Stimulated activated CD8-positive, alpha-beta memory T cell treated with anti-CD3 and anti-CD28 coated beads, Interleukin-7, amount 100 ng/mL, for 48 hours (primary cell): ENCODE measurements around the gene PHLPP1.
"Not testable (repeated sequence)": the region's sequence is repeated elsewhere in the genome, so short reads cannot be mapped to it uniquely, and the experiment has no call there.

ENCODE experiments used
- DNase-seq, 2 donors: peaks; one replicate each; pipeline ENCODE4 v3.0.0-alpha.2; 2020; ENCODE audit warnings: low read depth in 1 of 2; ENCODE audit errors: extremely low read depth in 1 of 2

Gene PHLPP1

GRCh38 chr18:62715436-62715758 lies at the start of gene PHLPP1:
Gene PHLPP1, plus strand, starts transcription at chr18:62715541. Its CDS starts 143 bp downstream, at chr18:62715684.
- DNase-seq, result peak in 1 of 2 donors; percentile 37

DNA sequence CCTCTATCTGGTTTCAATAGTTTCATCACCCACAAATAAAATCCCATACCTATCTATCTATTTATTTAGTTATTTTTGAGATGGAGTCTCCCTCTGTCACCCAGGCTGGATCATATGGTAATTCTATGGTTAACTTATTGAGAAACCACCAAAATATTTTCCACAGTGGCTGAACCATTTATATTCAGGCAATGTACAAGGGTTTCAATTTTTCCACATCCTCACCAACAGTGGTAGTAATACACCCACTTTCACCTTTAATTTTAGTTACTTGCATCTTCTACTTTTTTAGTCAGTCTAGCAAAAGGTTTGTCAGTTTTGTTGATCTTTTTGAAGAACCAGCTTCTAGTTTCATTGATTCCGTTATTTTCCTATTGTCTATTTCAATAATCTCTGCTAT lies 46.1 kb upstream of the PHLPP1 start:
- DNase-seq, result no peak

- no peak for DNase-seq
These were observed 44.8 kb upstream of the PHLPP1 start for GRCh38 chr18:62670573-62670972.

DNA sequence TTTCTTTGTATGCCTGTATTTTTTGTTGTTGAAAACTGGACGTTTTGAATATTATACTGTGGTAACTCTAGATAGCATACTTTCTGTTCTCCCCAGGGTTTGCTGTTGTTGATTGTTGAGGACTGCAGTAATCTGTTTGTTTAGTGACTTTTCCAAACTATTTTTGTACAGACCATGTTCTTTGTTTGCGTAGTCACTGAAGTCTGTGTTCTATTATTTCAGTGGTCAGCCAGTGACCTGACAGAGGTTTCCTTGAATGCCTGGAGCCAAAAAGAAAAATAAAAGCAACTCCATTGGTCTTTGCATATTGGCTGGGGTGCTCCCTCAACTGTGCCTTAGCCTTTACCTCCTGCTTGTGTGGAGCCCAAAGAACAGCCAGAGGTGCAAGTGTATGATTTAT lies 42.7 kb upstream of the PHLPP1 start:
- DNase-seq, result no peak

DNA sequence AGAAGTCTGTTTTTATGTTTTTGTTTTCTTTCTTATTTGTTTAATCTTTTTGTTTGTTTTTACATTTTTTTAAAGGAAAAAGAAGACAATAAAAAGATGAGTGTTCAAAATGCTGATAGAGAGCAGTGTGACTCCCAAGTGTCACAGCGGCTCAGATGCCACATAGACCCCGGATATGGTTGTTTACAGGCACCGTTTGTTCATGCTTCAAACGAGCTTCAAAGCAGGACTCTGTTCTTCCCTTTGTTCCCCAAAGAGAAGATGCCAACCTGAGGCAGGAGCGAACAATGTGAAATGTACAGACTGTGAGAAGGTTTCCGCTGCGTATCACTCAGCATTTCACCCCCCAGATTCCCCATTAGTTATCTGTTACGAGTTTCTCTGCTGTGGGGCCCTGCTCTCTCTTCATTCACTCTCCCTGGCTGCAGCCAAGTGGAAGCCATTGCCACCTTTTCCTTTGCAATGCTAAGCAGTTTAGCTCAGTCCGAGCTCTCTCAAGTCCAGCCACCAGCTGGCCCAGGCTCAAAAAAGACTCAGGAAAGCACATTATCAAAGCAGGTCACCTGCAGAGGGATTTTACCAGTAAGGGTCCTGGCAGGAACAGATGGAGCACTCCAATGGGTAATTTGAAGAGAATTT lies 36.4 kb upstream of the PHLPP1 start:
- no peak for DNase-seq

- no peak for DNase-seq
These were observed 33.0 kb upstream of the PHLPP1 start for GRCh38 chr18:62682371-62682770.

GRCh38 chr18:62683935-62684334 lies 31.4 kb upstream of the PHLPP1 start:
- no peak for DNase-seq

- DNase-seq, result no peak
These were observed 26.5 kb upstream of the PHLPP1 start for GRCh38 chr18:62688743-62689317.

- no peak for DNase-seq
These were observed 25.0 kb upstream of the PHLPP1 start for GRCh38 chr18:62690236-62690815.

- DNase-seq, result no peak
These were observed 21.7 kb upstream of the PHLPP1 start for GRCh38 chr18:62693659-62694058.

GRCh38 chr18:62697636-62698035 lies 17.7 kb upstream of the PHLPP1 start:
- DNase-seq, result no peak

DNA sequence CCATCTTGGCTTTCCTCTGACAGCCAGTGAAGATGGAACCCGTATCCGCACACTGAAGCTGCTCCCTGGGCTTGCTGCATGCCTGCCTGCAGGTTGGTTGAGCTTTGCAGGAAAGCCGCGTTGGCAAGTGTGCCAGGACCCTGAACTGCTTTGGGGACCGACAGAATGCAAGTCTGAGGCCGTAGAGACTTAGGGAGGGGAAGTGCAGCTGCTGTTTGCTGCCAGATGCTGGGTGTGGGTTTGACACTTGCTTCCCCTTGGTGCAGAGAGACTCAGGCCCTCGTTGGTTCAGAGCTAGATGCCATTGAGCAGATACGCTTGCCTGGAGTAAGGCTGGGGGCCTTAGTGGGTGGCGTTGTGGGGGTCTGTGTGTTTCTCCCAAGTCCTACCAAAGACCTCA lies 13.1 kb upstream of the PHLPP1 start:
- no peak for DNase-seq

DNA sequence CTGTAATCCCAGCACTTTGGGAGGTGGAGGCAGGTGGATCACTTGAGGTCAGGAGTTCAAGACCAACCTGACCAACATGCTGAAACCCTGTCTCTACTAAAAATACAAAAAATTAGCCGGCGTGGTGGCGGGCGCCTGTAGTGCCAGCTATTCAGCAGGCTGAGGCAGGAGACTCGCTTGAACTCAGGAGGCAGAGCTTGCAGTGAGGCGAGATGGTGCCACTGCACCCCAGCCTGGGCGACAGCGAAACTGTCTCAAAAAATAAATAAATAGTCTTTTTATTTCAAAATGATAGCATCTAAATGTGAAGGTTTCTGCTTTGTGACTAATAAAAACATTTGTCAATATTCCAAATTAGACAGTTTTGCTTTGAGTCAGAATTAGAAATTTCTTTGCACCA lies 8.5 kb upstream of the PHLPP1 start:
- not testable (repeated sequence) for DNase-seq

DNA sequence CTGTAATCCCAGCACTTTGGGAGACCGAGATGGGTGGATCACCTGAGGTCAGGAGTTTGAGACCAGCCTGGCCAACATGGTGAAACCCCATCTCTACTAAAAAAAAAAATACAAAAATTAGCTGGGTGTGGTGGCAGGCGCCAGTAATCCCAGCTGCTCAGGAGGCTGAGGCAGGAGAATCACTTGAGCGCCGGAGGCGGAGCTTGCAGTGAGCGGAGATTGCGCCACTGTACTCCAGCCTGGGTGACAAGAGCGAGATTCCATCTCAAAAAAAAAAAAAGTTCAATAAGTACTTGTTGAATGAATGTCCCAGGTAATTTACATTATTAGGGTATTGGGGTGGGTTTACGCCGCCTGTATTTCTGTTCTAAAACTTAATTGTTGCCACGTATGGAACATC lies 5.4 kb upstream of the PHLPP1 start:
- DNase-seq, result not testable (repeated sequence)

- DNase-seq, result no peak
These were observed 4.9 kb upstream of the PHLPP1 start for GRCh38 chr18:62710417-62710816.

DNA sequence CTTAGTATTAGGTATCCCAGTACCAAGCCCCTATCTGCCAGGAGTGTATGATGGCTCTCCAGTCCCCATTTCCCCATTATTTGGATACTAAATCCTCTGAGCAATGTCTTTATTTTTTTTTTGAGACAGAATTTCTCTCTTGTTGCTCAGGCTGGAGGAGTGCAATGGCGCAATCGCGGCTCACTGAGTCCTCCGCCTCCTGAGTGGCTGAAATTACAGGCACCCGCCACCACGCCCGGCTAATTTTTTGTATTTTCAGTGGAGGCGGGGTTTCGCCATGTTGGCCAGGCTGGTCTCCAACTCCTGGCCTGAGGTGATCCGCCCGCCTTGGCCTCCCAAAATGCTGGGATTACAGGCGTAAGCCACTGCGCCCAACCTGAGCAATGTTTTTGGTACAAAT lies 3.6 kb upstream of the PHLPP1 start:
- no peak for DNase-seq

DNA sequence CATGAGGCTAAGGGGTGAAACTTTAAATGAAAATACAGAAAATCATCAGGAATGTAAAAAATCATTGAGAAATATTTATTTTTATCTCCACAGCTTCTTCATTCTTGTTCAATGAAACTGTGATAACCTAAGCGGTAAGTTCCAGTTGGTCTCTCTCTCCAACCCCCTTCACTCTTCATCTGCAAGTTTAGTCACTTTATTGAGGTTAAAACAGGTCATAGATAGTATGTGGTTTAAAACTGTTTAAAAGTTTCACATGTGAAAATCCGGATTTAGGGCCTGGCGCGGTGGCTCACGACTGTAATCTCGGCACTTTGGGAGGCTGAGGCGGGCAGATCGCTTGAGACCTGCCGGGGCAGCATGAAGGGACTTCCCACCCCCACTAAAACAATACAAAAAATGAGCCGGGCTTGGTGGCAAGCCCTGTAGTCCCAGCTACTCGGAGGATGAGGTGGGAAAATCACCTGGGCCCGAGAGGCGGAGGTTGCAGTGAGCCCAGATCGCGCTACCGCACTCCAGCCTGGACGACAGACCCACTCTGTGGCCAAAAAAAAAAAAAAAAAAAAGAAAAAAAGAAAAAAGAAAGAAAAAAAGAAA lies 1.6 kb upstream of the PHLPP1 start:
- no peak for DNase-seq

DNA sequence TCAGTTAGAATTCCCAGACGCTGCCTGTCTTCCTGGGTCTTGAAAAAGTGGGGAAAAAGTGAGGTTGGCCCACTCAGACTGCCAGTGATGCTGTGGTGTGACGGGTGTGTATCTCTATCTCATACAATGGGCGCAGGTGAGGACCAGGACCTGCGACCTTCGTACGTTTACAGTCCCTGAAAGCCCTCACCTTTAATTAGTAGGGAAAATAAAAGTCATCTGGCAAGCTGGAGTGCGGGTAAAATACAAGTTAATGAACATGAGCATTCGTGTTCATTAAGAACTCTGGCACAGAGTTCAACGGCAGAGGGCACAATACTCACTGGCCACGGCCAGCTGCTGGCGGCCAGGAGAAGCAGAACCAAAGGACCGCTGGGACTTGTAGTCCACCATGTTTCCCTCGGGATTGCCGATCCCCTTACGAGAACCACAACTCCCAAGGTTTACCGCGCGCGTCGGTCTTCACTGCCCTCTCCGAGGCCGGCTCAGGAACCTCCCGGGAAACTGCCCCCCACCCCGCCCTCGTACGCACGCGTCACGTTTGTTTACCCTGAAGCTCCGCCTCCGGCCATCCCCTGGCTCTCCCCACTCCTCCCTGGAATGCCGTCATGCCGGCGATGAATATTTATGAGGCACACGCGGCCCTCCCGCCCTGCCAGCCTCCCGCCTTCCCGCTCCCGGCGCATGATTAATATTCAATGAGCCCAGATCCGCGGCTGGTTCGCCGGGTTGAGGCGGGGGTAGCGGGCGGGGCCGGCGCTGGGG lies 488 bp upstream of the PHLPP1 start:
- DNase-seq, result peak; percentile 81 to 88

DNA sequence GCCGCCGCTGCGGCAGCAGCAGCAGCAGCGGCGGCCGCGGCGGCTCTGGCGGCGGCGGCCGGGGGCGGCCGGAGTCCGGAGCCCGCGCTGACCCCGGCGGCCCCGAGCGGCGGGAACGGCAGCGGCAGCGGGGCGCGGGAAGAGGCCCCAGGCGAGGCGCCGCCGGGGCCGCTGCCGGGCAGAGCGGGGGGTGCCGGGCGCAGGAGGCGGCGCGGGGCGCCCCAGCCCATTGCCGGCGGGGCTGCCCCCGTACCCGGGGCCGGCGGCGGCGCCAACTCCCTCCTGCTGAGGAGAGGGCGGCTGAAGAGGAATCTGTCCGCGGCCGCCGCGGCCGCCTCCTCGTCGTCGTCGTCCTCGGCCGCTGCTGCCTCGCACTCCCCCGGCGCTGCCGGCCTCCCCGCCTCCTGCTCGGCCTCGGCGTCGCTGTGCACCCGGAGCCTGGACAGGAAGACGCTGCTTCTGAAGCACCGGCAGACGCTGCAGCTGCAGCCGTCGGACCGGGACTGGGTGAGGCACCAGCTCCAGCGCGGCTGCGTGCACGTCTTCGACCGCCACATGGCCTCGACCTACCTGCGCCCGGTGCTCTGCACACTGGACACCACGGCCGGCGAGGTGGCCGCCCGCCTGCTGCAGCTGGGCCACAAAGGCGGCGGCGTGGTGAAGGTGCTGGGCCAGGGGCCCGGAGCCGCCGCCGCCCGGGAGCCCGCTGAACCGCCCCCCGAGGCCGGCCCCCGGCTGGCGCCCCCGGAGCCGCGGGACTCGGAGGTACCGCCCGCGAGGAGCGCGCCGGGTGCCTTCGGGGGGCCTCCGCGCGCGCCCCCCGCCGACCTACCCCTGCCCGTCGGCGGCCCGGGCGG lies 646 bp downstream of the PHLPP1 start:
- DNase-seq, result no peak

- no peak for DNase-seq
These were observed 1.4 kb downstream of the PHLPP1 start for GRCh38 chr18:62716619-62717168.
